GM19099 (cell line): ENCODE measurements around the gene RALGPS1.

Experiments
- POLR2A ChIP-seq: IDR thresholded peaks from 3 replicates; pipeline ENCODE4 v1.6.1; 2011; ENCODE audit warnings: low read depth; ENCODE audit not compliant: insufficient read length; ENCODE audit errors: extremely low read depth

The RALGPS1 gene

DNA sequence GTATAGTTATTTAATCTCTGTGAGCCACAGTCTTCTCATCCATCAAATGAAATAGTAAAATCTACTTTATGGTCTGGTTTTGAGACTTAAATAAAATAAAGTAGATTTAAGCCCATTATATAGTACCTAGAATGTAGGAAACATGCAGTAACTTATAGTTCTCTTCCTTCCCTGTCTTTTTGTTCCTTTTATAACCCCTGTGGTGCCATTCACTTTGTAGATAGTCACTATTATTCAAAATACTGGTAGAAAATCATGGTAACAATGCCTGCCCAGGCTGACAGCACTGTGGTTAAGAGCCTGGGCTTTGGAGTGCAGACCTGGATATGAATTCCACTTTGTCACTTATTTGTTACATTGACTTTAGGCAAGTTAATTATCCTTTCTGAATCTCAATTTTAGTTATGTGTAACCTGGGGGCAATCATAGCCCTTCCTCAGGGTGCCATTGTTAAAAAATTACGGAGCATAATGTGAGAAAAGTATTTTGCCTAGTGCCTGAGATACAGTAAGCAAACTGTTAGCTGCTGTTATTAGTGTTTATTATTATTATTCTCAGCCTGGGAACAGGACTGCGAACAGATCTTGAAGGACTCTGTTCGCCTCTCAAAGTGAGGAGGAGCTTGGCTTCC lies 100.4 kb downstream of the RALGPS1 start:
- TF ChIP-seq POLR2A, result no peak

GRCh38 chr9:127015921-127016512 lies 101.4 kb downstream of the RALGPS1 start:
- no peak for TF ChIP-seq POLR2A

DNA sequence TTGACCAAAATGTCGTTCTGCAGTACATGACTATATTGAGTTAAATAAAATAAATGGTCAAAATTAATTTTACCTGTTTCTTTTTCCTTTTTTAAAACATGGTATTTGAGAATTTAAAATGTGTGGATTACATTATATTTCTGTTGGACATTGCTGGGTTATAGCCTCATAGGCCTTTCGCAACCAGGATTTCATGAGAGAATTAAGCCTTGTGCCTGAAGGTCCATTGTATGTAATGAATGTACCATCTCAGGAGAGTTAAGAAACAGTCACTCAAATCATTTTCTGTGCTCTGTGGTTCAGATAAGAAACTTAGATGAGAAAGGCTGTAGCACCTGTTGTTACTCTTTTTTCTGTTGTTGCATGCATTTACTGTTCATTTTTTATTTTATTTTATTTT lies 104.4 kb downstream of the RALGPS1 start:
- no peak for TF ChIP-seq POLR2A

DNA sequence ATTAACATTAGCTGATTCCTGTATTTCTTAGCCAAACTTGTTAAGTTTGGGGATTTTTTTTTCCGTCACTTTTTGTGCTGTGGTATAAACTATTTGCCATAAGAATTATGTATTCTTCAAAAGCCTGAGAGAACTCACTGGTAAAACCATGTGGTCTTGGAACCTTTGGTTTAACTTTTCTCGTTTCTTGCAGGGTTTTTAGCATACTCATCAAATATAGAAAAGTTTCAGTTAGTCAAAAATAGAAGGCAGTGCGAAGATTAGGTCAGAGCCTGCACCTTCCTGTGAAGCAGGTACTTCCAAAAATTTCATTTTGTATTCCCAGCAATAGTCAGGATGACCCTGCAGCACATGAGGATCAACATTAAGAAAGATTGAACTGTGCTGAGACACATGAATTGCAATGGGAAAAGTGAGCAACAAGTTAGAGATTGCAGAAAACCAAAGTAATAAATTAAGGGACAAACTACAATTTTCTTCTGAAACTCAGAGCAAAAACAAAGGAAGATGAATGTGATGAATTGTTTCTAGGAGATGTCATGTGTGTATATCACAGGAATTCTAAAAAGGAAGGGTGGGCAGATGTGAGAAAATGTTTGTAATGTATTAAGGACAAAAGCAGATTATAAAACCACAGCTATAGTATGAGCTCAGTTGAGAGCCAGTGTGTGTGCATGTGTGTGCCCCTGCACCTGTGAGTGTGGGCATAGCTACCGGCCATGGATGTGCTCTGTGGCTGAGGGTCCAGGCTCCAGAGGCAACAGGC lies 105.6 kb downstream of the RALGPS1 start:
- no peak for TF ChIP-seq POLR2A

DNA sequence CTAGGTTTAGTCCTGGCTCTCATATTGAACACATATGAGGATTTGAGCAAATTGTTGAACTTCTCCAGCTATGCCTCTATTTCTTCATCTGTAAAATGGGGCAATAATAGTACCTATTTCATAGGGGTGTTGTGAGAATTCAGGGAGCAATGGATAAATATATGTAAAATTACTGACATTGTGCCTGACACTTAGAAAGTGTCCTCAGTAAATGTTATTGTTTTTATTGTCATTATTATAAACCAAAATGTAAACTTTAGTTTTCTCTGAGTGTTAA lies 106.2 kb downstream of the RALGPS1 start:
- no peak for TF ChIP-seq POLR2A

DNA sequence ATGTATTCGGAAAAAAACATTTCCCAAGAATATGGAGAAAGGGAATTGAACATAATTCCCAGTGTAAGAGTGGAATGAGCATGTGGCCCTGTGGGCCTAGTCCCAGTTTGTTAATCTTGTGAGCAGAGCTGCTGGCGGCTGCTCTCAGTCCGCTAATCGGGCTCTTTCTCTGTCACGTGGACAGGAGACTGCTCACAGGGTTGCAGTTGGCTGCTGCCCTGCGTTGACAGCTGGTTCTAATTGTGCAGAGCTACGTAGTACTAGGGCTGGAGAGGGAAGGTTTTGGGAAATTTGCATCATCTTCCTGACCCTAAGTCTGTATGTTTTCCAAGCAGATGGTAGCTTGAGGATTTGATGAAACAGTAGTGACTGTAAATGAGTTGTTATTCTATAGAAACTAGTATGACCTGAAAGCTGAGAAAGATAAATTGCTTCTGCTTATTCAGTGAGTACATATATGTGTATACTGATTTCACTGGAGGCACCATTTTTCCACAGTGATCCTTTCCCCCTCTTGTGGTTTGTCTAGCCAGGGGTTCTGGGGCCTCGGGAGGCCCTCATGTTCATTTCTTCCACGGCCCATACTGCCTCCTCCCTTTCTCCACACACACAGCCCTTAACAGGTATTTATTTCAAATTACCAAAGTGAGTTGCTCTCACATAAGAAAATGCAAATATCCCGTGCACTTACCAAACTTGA lies 107.2 kb downstream of the RALGPS1 start:
- TF ChIP-seq POLR2A, result no peak

- TF ChIP-seq POLR2A, result no peak
These were observed 108.5 kb downstream of the RALGPS1 start for GRCh38 chr9:127022913-127023660.

DNA sequence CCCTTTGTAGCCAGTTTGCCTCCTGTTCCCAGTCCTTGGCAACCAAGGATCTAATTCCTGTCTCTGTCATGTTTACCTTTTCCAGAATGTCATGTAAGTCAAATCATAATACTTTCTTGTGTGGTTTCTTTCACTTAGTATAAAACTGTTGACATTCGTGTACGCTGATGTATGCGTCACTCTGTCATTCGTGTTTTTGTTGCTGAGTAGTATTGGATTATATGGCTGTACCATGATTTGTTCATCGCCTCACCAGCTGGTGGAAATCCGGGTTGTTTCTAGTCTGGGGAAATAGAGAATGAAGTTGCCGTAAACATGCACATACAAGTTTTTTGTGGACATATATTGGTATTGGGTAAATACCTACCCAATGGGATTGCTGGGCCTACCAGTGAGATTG lies 110.5 kb downstream of the RALGPS1 start:
- TF ChIP-seq POLR2A, result no peak

DNA sequence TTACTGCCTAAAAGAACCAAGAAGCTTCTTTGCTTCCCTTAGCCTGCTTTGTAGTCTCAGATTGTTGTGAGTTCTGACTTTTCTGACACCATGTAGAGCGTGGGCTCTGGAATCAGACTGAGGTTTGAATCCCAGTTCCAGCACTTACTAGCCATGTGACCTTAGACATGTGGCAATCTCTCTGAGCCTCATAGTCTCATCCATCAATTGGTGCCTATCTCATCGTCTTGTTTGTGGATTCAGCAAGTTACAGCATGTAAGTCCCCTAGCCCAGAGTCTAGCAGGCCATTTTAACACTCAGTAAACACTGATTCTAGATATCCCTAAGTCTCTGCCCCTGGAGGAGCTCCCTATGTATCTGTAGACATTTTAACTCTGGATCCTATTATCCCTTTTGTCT lies 113.1 kb downstream of the RALGPS1 start:
- TF ChIP-seq POLR2A, result no peak

DNA sequence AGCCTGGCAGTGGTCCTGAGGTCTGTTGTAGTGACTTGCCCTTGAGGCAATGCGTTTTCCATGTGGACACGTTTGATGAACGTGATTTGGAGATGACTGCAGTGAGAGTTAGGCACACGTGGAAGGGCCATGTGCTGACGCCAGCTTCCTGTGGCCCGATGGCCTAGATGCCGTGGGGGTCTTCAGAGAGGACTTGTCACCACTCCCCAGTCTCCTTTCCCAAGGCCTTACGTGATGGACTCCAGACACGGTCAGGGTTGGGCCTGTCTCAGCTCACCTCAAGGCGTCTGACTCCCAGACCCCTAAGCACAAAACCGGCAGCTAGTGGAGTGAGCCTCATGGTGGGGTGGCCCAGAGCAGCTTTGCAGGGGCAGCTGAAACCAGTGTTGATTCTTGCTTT lies 115.0 kb downstream of the RALGPS1 start:
- no peak for TF ChIP-seq POLR2A

- TF ChIP-seq POLR2A, result no peak
These were observed 116.5 kb downstream of the RALGPS1 start for GRCh38 chr9:127030814-127031740.

DNA sequence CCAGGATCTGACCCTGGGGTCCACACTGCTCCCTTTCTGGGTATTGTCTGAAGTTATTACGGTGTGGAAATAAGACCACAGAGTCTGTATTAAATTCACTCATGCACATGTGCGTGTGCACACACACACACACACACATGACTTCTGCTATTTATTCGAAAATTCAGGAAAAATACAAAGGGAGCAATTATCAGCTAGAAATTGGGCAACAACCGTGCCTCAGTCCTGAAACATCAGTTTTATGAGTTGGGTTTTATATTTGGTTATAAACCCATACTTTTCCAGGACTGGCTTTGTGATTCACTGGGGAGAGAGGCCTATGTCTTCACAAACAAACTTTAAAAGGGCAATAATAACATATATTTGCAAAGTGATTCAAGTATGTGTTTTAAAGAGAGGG lies 117.7 kb downstream of the RALGPS1 start:
- TF ChIP-seq POLR2A, result no peak

GRCh38 chr9:127033061-127033460 lies 118.5 kb downstream of the RALGPS1 start:
- TF ChIP-seq POLR2A, result no peak

- no peak for TF ChIP-seq POLR2A
These were observed 119.2 kb downstream of the RALGPS1 start for GRCh38 chr9:127033789-127034188.
